ENCODE data around the gene PYY. TPM values are rescaled to one million over a fixed set of nuclear protein-coding genes. Genes with fewer than 3 reads are reported as not detected.

Gene PYY
- total and polyA plus RNA-seq, 12 donors, result 0.06 TPM; not detected in 11

- intact Hi-C loops (cut with DNase I), result no loop called here
- ATAC-seq, result peak in 1 of 8 donors; percentile 13
- no peak for DNase-seq
- no peak overlapping the region for H3K4me3 ChIP-seq
- TF ChIP-seq CTCF (IDR thresholded peaks at IDR 0.05), result no peak
- H3K4me1 ChIP-seq, result peaks cover 0 to 24% (median 7%) of the 10 kb centered on the region in 9 donors
- H3K27me3 ChIP-seq, result peaks cover 0 to 16% (median 0%) of the 10 kb centered on the region in 7 donors
- WGBS, 2 donors, result 79 to 84% methylated on average over 6 of the region's 6 CpGs
- H3K27ac ChIP-seq, result no peak overlapping the region
- H3K9me3 ChIP-seq, result no peaks in the 10 kb centered on the region
- H3K36me3 ChIP-seq, result no peaks in the 10 kb centered on the region
Measured at GRCh38 chr17:43913584-43913983, 40.2 kb downstream of the PYY start.

GRCh38 chr17:43912635-43913304, 41.0 kb downstream of the PYY start:
- no peaks in the 10 kb centered on the region for H3K36me3 ChIP-seq
- ATAC-seq (peak in 1 of 8 donors; percentile 15), DNase-seq (no peak)
- H3K4me1 ChIP-seq, result peaks cover 3 to 29% (median 14%) of the 10 kb centered on the region in 9 donors
- intact Hi-C loops (cut with DNase I), result no loop called here
- no peak overlapping the region for H3K4me3 ChIP-seq
- peaks cover 0 to 24% (median 0%) of the 10 kb centered on the region in 7 donors for H3K27me3 ChIP-seq
- H3K27ac ChIP-seq, result no peak overlapping the region
- 45 to 56% methylated on average over 4 of the region's 4 CpGs for WGBS, 2 donors
- no peak for TF ChIP-seq CTCF (IDR thresholded peaks at IDR 0.05)
- no peaks in the 10 kb centered on the region for H3K9me3 ChIP-seq

- peak; percentile 47 to 57 for DNase-seq
- peak in 6 of 8 donors; percentile 17 to 48 (median 29) for ATAC-seq
- no peak overlapping the region for H3K4me3 ChIP-seq
- H3K4me1 ChIP-seq, result peaks cover 3 to 27% (median 12%) of the 10 kb centered on the region in 9 donors
- no peaks in the 10 kb centered on the region for H3K9me3 ChIP-seq
- H3K36me3 ChIP-seq, result no peaks in the 10 kb centered on the region
- H3K27ac ChIP-seq, result no peak overlapping the region
- intact Hi-C loops (cut with DNase I), result no loop called here
- 41 to 46% methylated on average over 8 of the region's 8 CpGs for WGBS, 2 donors
- TF ChIP-seq CTCF (IDR thresholded peaks at IDR 0.05), result no peak
- peaks cover 0 to 33% (median 0%) of the 10 kb centered on the region in 7 donors for H3K27me3 ChIP-seq
Measured at GRCh38 chr17:43911904-43912303, 41.8 kb downstream of the PYY start.

GRCh38 chr17:43909537-43910231, 44.1 kb downstream of the PYY start:
- 55 to 56% methylated on average over 7 of the region's 7 CpGs for WGBS, 2 donors
- intact Hi-C loops (cut with DNase I), result no loop called here
- H3K4me3 ChIP-seq, result no peak overlapping the region
- H3K27me3 ChIP-seq, result peaks cover 0 to 52% (median 0%) of the 10 kb centered on the region in 7 donors
- H3K9me3 ChIP-seq, result no peaks in the 10 kb centered on the region
- peak overlapping the region in 1 of 10 donors; percentile 15 for H3K27ac ChIP-seq
- ATAC-seq (no peak), DNase-seq (no peak)
- H3K4me1 ChIP-seq, result peaks cover 3 to 41% (median 24%) of the 10 kb centered on the region in 9 donors
- no peaks in the 10 kb centered on the region for H3K36me3 ChIP-seq
- TF ChIP-seq CTCF (IDR thresholded peaks at IDR 0.05), result no peak

Data from heart right ventricle (tissue), 16 donors.